Left ventricle myocardium inferior (tissue), 1 donor: ENCODE results near the gene HAPLN3. TPM values are rescaled to one million over a fixed set of nuclear protein-coding genes. Genes with fewer than 3 reads are reported as not detected.

Experiments used
- DNase-seq: peaks from one replicate; pipeline ENCODE4 v3.0.0-alpha.2; 2020
- H3K27ac ChIP-seq: fragments of 200-600 bp; replicated peaks from 2 replicates; pipeline ENCODE4 v1.8.0; 2021
- H3K27me3 ChIP-seq: fragments of 200-600 bp; 2 replicates; pipeline ENCODE4 v1.8.0; 2021; ENCODE audit warnings: low read depth
- H3K36me3 ChIP-seq: fragments of 200-600 bp; 2 replicates; pipeline ENCODE4 v1.8.0; 2021
- H3K4me1 ChIP-seq: fragments of 200-600 bp; 2 replicates; pipeline ENCODE4 v1.8.0; 2021
- H3K4me3 ChIP-seq: fragments of 200-600 bp; 2 replicates; pipeline ENCODE4 v1.8.0; 2021; ENCODE audit warnings: mild to moderate bottlenecking, moderate library complexity
- H3K9me3 ChIP-seq: fragments of 200-600 bp; replicated peaks from 2 replicates; pipeline ENCODE4 v1.8.0; 2021
- intact Hi-C: fragments of 100-400 bp; cut with micrococcal nuclease; formaldehyde crosslinking; loops from one replicate; pipeline ENCODE4 v1.11.0; 2022
- total RNA-seq: library from RNA; stranded (reverse); fragmentation: NEBNext Ultra II Directional; extraction: Animal tissue kit (Norgen Biotek cat#: 25700); gene quantifications from one replicate; pipeline ENCODE4 v1.2.1, GENCODE V29; 2021
- TF ChIP-seq, protein P1 (sequence below): fragments of 200-600 bp; IDR thresholded peaks from 2 replicates; pipeline ENCODE4 v1.8.0; 2021; ENCODE audit warnings: antibody characterized with exemption, mild to moderate bottlenecking, borderline replicate concordance
- donor health status: DM: no; HTN: yes; CAD: no; lungs with severe emphysema.

Gene HAPLN3
- total RNA-seq, 1 donor from 2014 or later = 3.2 TPM

DNA sequence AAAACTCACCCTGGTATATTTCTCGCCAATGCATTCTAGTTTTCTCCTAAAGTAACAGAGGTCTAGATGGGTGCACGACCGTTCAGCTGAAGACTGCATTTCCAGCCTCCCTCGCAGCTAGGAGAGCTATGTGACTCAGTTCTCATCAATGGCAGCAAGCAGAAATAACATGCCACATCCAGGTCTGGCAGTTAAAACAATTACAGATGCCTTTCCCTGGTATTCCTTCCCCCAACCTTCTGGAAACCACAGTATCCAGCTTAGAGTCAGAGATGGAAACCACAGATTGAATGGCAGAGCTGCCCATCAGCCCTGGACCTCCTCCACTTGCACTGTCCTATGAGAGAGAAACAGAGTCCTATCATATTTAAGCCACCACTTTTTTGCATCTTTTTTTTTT lies 4.8 kb downstream of the HAPLN3 start:
- H3K36me3 ChIP-seq = no peaks in the 10 kb centered on the region
- no peak overlapping the region for H3K27ac ChIP-seq
- H3K4me1 ChIP-seq = peaks cover 17% of the 10 kb centered on the region
- no peak overlapping the region for H3K4me3 ChIP-seq
- peaks cover 10% of the 10 kb centered on the region for H3K27me3 ChIP-seq
- intact Hi-C loops = no loop called here
- no peak for DNase-seq
- no peaks in the 10 kb centered on the region for H3K9me3 ChIP-seq
- TF ChIP-seq, protein P1, sequence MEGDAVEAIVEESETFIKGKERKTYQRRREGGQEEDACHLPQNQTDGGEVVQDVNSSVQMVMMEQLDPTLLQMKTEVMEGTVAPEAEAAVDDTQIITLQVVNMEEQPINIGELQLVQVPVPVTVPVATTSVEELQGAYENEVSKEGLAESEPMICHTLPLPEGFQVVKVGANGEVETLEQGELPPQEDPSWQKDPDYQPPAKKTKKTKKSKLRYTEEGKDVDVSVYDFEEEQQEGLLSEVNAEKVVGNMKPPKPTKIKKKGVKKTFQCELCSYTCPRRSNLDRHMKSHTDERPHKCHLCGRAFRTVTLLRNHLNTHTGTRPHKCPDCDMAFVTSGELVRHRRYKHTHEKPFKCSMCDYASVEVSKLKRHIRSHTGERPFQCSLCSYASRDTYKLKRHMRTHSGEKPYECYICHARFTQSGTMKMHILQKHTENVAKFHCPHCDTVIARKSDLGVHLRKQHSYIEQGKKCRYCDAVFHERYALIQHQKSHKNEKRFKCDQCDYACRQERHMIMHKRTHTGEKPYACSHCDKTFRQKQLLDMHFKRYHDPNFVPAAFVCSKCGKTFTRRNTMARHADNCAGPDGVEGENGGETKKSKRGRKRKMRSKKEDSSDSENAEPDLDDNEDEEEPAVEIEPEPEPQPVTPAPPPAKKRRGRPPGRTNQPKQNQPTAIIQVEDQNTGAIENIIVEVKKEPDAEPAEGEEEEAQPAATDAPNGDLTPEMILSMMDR = no peak

DNA sequence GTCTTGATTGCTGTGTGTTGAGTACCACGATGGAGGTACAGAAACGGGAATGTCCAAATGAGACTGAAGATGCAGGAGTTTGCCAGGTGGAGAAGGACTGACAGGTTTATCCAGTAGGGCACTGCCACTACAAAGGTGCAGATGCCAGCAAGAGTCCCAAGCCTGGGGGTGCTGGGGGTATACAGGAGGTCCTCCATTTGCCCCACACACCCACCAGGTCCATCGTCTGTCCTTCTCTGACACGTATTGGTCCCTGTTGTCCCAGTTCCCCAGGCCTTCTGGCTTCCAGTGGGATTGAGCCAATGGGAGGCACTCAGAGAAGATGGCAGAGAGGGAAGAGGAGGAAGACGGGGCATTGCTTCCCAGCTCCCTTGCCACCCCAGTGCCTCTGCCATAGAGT lies 6.6 kb downstream of the HAPLN3 start:
- no peaks in the 10 kb centered on the region for H3K9me3 ChIP-seq
- no peak overlapping the region for H3K27ac ChIP-seq
- intact Hi-C loops = no loop called here
- no peaks in the 10 kb centered on the region for H3K27me3 ChIP-seq
- no peaks in the 10 kb centered on the region for H3K36me3 ChIP-seq
- H3K4me3 ChIP-seq = no peak overlapping the region
- no peaks in the 10 kb centered on the region for H3K4me1 ChIP-seq
- DNase-seq = no peak
- TF ChIP-seq, protein P1 = no peak

DNA sequence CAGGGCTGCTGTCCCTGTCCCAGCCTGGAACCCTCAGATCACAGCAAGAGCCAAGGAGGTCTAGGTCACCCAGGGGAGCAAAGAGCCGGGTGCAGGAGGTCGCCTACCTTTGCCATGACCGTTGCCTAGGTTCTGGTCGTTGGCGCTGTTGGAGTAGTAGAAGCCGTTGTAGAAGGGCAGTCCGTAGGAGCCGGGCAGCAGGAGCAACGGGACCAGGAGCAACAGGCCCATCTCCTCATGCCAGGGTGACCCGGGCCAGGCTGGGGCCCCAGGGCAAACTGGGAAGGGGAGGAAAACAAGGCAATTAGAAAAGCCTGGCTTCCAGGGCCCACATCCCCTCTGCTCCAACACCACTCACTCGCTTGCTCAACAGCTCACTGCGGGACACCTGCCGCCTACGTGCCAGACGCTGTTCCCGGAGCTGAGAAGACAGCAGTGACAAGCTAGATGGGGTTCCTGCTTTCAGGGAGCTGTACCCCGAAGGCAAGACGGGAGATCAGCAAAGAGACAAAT lies 8.2 kb downstream of the HAPLN3 start:
- H3K9me3 ChIP-seq = no peaks in the 10 kb centered on the region
- no peak for DNase-seq
- intact Hi-C loops = no loop called here
- no peak overlapping the region for H3K27ac ChIP-seq
- TF ChIP-seq, protein P1 = no peak
- no peaks in the 10 kb centered on the region for H3K36me3 ChIP-seq
- no peaks in the 10 kb centered on the region for H3K27me3 ChIP-seq
- H3K4me3 ChIP-seq = no peak overlapping the region
- H3K4me1 ChIP-seq = no peaks in the 10 kb centered on the region

DNA sequence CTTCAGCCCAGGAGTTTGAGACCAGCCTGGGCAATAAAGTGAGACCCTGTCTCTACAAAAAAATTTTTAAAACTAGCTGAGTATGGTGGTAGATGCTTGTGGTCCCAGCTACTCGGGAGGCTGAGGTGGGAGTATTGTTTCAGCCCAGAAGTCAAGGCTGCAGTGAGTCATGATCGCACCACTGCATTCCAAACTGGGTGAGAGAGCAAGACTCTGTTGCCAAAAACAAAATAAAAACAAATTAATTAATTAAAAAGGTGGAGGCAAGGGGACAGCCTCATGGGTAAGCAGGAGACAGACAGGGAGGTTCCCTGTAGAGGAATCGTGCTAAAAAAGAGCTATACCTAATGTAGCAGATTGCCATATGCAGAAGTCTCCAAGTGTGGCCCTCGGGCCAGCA lies 12.6 kb downstream of the HAPLN3 start:
- no peak overlapping the region for H3K27ac ChIP-seq
- TF ChIP-seq, protein P1 = no peak
- no peaks in the 10 kb centered on the region for H3K27me3 ChIP-seq
- no peaks in the 10 kb centered on the region for H3K9me3 ChIP-seq
- H3K4me3 ChIP-seq = no peak overlapping the region
- intact Hi-C loops = no loop called here
- no peak for DNase-seq
- H3K4me1 ChIP-seq = no peaks in the 10 kb centered on the region
- H3K36me3 ChIP-seq = no peaks in the 10 kb centered on the region

DNA sequence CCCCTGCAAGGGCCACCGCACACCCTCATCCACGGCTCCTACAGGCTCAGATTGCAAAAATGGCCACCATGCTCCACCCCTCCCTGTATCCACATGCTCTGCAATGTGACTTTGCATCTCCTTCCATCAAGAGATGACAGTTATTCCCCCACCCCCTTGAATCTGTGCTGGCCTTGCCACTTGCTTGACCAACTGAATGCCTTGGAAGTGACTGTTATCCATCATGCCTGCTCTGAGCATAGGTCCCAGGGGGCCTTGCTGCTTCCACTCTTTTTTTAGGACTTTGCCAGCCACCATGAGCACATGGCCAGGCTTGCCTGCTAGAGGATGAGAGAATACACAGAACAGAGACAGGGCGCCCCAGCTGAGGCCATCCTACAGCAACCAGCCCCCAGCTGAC lies 13.6 kb downstream of the HAPLN3 start:
- H3K27me3 ChIP-seq = no peaks in the 10 kb centered on the region
- intact Hi-C loops = no loop called here
- no peak overlapping the region for H3K27ac ChIP-seq
- DNase-seq = no peak
- TF ChIP-seq, protein P1 = no peak
- no peaks in the 10 kb centered on the region for H3K36me3 ChIP-seq
- H3K9me3 ChIP-seq = no peaks in the 10 kb centered on the region
- no peaks in the 10 kb centered on the region for H3K4me1 ChIP-seq
- H3K4me3 ChIP-seq = no peak overlapping the region
